ENCODE results near the gene USP48.

DNA sequence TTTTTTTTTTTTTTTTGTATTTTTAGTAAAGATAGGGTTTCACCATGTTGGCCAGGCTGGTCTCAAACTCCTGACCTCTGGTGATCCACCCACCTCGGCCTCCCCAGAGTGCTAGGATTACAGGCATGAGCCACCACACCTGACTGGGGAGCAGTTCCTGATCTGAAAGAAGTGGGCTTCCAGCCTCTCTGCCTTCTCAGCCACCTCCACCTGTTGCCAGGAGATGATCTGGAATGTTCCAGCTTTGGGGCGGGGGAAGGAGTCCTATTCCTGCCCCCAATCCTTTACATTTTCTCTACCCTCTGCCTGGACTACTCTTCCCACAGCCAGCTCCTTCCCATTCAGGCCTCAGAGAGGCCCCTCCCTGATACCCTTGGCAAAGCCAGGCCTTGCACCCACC lies 141.9 kb downstream of the USP48 start:
- TF ChIP-seq, protein P1, sequence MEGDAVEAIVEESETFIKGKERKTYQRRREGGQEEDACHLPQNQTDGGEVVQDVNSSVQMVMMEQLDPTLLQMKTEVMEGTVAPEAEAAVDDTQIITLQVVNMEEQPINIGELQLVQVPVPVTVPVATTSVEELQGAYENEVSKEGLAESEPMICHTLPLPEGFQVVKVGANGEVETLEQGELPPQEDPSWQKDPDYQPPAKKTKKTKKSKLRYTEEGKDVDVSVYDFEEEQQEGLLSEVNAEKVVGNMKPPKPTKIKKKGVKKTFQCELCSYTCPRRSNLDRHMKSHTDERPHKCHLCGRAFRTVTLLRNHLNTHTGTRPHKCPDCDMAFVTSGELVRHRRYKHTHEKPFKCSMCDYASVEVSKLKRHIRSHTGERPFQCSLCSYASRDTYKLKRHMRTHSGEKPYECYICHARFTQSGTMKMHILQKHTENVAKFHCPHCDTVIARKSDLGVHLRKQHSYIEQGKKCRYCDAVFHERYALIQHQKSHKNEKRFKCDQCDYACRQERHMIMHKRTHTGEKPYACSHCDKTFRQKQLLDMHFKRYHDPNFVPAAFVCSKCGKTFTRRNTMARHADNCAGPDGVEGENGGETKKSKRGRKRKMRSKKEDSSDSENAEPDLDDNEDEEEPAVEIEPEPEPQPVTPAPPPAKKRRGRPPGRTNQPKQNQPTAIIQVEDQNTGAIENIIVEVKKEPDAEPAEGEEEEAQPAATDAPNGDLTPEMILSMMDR (IDR thresholded peaks at IDR 0.05): no peak
- TF ChIP-seq POLR2A (IDR thresholded peaks at IDR 0.05): no peak
- TF ChIP-seq POLR2AphosphoS5 (IDR thresholded peaks at IDR 0.05): no peak

Data from breast epithelium (tissue), 3 donors.